HepG2 (cell line): ENCODE data around the gene BIVM. TPM values are rescaled to one million over a fixed set of nuclear protein-coding genes. Genes with fewer than 3 reads are reported as not detected.

Experiments
- ATAC-seq: fragments of 200-7000 bp; cut with Tn5 transposase; 3 replicates; pipeline ENCODE4 v1.9.1; 2020; ENCODE audit warnings: mild to moderate bottlenecking, moderate library complexity
- BruUV-seq: library from RNA; stranded (reverse); fragments of 400-500 nt; replicated peaks from 2 replicates; lab custom pipeline; 2021; lab: Mats Ljungman, UMichigan
- CTCF ChIA-PET: fragments of 300-600 bp; formaldehyde crosslinking; extraction: SDS; loops from one replicate; lab custom pipeline; 2021; ENCODE audit warnings: low total read pairs, inconsistent platforms, low intra/inter-chr PET ratio; lab: Yijun Ruan, JAX
- POLR2A ChIA-PET: fragments of 350-600 bp; sonication (Branson Sonifier 250); formaldehyde crosslinking; loops from one replicate; lab custom pipeline; 2020; ENCODE audit warnings: antibody characterized with exemption, inconsistent platforms; lab: Yijun Ruan, JAX
- DNase-seq: peaks from one replicate; pipeline ENCODE4 v3.0.0-alpha.2; 2015; ENCODE audit warnings: low spot score
- FAIRE-seq: peaks from 3 replicates; lab custom pipeline; 2011; peaks lifted over from hg19 to GRCh38; lab: Jason Lieb, UNC
- H2AFZ ChIP-seq: one replicate; pipeline ENCODE4 v1.6.1; 2011; ENCODE audit warnings: low read length, inconsistent platforms
- H3K27ac ChIP-seq: fragments of 300-600 bp; 3 replicates; pipeline ENCODE4 v1.8.0; 2011; ENCODE audit warnings: mixed run types, mild to moderate bottlenecking, mixed read lengths, low read length, inconsistent platforms; ENCODE audit not compliant: insufficient read depth; ENCODE audit errors: extremely low read length
- H3K27me3 ChIP-seq, 2 experiments: fragments of 200-600 bp in 1 of 2; 2 replicates in 1 of 2; 3 replicates in 1 of 2; pipeline versions ENCODE4 v1.6.0 to v1.8.0; 2011; ENCODE audit warnings: low read length in 2 of 2, mild to moderate bottlenecking in 2 of 2, moderate library complexity in 2 of 2, inconsistent platforms in 1 of 2; ENCODE audit not compliant: insufficient read depth in 2 of 2, control insufficient read depth in 1 of 2
- H3K36me3 ChIP-seq, 2 experiments: fragments of 200-600 bp in 1 of 2; replicated peaks in 1 of 2; 2 replicates in 1 of 2; 3 replicates in 1 of 2; pipeline versions ENCODE4 v1.5.1 to v1.8.0; 2011; ENCODE audit warnings: low read length in 2 of 2, inconsistent platforms in 1 of 2; ENCODE audit not compliant: insufficient read depth in 2 of 2, control insufficient read depth in 1 of 2
- H3K4me1 ChIP-seq: 2 replicates; pipeline ENCODE4 v1.5.1; 2012; ENCODE audit warnings: low read length, inconsistent platforms; ENCODE audit not compliant: insufficient read depth
- H3K4me2 ChIP-seq: 2 replicates; pipeline ENCODE4 v1.6.0; 2011; ENCODE audit warnings: low read depth, low read length, inconsistent platforms
- H3K4me3 ChIP-seq, 3 experiments: fragments of 200-600 bp in 1 of 3; sonication (generic), shearing (Covaris generic) in 1 of 3; replicated peaks in 1 of 3; 2 replicates each; pipeline ENCODE4 v1.5.1; 2011 to 2016; ENCODE audit warnings: low read length in 3 of 3, inconsistent platforms in 2 of 3, low read depth in 2 of 3, mild to moderate bottlenecking in 2 of 3, control low read depth in 1 of 3, mixed read lengths in 1 of 3; ENCODE audit not compliant: insufficient read depth in 1 of 3
- H3K79me2 ChIP-seq: one replicate; pipeline ENCODE4 v1.6.1; 2011; ENCODE audit warnings: low read length, inconsistent platforms; ENCODE audit not compliant: insufficient read depth
- H3K9ac ChIP-seq: 2 replicates; pipeline ENCODE4 v1.6.0; 2011; ENCODE audit warnings: mild to moderate bottlenecking, low read depth, low read length, inconsistent platforms; ENCODE audit not compliant: insufficient read depth
- H3K9me3 ChIP-seq: 2 replicates; pipeline ENCODE4 v1.5.1; 2012; ENCODE audit warnings: mild to moderate bottlenecking, low read length
- H4K20me1 ChIP-seq: 2 replicates; pipeline ENCODE4 v1.6.0; 2011; ENCODE audit warnings: inconsistent platforms, mild to moderate bottlenecking, low read length, moderate library complexity; ENCODE audit not compliant: insufficient read depth
- CENPX ChIP-seq: sonication (generic); formaldehyde crosslinking; IDR thresholded peaks from 2 replicates; pipeline ENCODE4 v1.9.0; 2021; ENCODE audit warnings: mild to moderate bottlenecking, missing genetic modification reagents, moderate library complexity
- EEA1 ChIP-seq: sonication (generic); formaldehyde crosslinking; IDR thresholded peaks from 2 replicates; pipeline ENCODE4 v1.5.1; 2020; ENCODE audit warnings: mild to moderate bottlenecking, missing genetic modification reagents, borderline replicate concordance
- HNRNPH1 ChIP-seq: fragments of 200-400 bp; formaldehyde crosslinking; optimal IDR thresholded peaks from 2 replicates; pipeline ENCODE3; 2017; ENCODE audit warnings: mild to moderate bottlenecking, low read depth, low read length
- MBD4 ChIP-seq: IDR thresholded peaks from 2 replicates; pipeline ENCODE4 v1.6.1; 2012; ENCODE audit warnings: low read length, inconsistent platforms, borderline replicate concordance
- MNT ChIP-seq: fragments of 450-650 bp; IDR thresholded peaks from 2 replicates; pipeline ENCODE4 v1.6.1; 2016
- NFIC ChIP-seq: IDR thresholded peaks from 2 replicates; pipeline ENCODE4 v1.6.1; 2012; ENCODE audit warnings: mild to moderate bottlenecking, low read length, inconsistent platforms
- SNAI1 ChIP-seq: sonication (generic); formaldehyde crosslinking; IDR thresholded peaks from 2 replicates; pipeline ENCODE4 v1.5.0; 2020; ENCODE audit warnings: mild to moderate bottlenecking, missing genetic modification reagents, borderline replicate concordance
- TCF7L2 ChIP-seq: IDR thresholded peaks from 2 replicates; pipeline ENCODE4 v1.6.1; 2011; ENCODE audit warnings: mild to moderate bottlenecking, low read depth, low read length, moderate library complexity
- TRIM24 ChIP-seq: sonication (generic); formaldehyde crosslinking; IDR thresholded peaks from 2 replicates; pipeline ENCODE4 v1.8.0; 2022; ENCODE audit warnings: mild to moderate bottlenecking, missing genetic modification reagents
- ZBTB49 ChIP-seq: sonication (generic); formaldehyde crosslinking; IDR thresholded peaks from 2 replicates; pipeline ENCODE4 v1.4.0; 2020; ENCODE audit warnings: missing genetic modification reagents, borderline replicate concordance
- ZNF24 ChIP-seq: fragments of 450-650 bp; IDR thresholded peaks from 2 replicates; pipeline ENCODE4 v1.6.1; 2017; ENCODE audit warnings: antibody characterized with exemption, mild to moderate bottlenecking
- ZNF317 ChIP-seq: sonication (generic); formaldehyde crosslinking; IDR thresholded peaks from 2 replicates; pipeline ENCODE4 v1.5.0; 2020; ENCODE audit warnings: mild to moderate bottlenecking, missing genetic modification reagents
- ZNF326 ChIP-seq: sonication (generic); formaldehyde crosslinking; IDR thresholded peaks from 2 replicates; pipeline ENCODE4 v1.4.0; 2020; ENCODE audit warnings: missing genetic modification reagents, borderline replicate concordance
- ZNF644 ChIP-seq: IDR thresholded peaks from 2 replicates; pipeline ENCODE4 v1.6.1; 2016; ENCODE audit warnings: low read depth
- ZNF761 ChIP-seq: sonication (generic); formaldehyde crosslinking; conservative IDR thresholded peaks from 2 replicates; pipeline ENCODE4 v1.4.0; 2020; ENCODE audit warnings: mild to moderate bottlenecking, missing genetic modification reagents
- ZNF780A ChIP-seq: sonication (generic); formaldehyde crosslinking; IDR thresholded peaks from 2 replicates; pipeline ENCODE4 v1.8.0; 2022; ENCODE audit warnings: mild to moderate bottlenecking, missing genetic modification reagents, moderate library complexity
- ZNF782 ChIP-seq: sonication (generic); formaldehyde crosslinking; IDR thresholded peaks from 2 replicates; pipeline ENCODE4 v1.4.0; 2020; ENCODE audit warnings: missing genetic modification reagents, mild to moderate bottlenecking, borderline replicate concordance
- WGBS: methylation state at CpG from one replicate; pipeline ENCODE4 v1.1.6; 2017; ENCODE audit warnings: low lambda C conversion rate; 5-methylcytosine and 5-hydroxymethylcytosine counted together
- in situ Hi-C: cut with HindIII; loops from 2 replicates; pipeline ENCODE4 v1.10.0; 2017; ENCODE audit warnings: low pct_unique_long_range_greater_than_20kb; ENCODE audit not compliant: extremely low pct_ligation_motif_present
- intact Hi-C: fragments of 100-400 bp; cut with micrococcal nuclease; formaldehyde crosslinking; loops from one replicate; pipeline ENCODE4 v1.10.0; 2022; ENCODE audit not compliant: unreplicated experiment
- polyA plus RNA-seq, 8 experiments: library from polyadenylated mRNA; depleted of rRNA in 3 of 8; stranded (reverse) in 7 of 8; unstranded in 1 of 8; fragments of >200 nt; fragmentation: Illumina TruSeq in 4 of 8; extraction: Trizol in 4 of 8; gene quantifications; 2 replicates each; pipeline versions ENCODE4 v1.2.1 to v1.2.3, GENCODE V29; 2011 to 2016; ENCODE audit warnings: low read depth in 4 of 8, missing spikeins in 1 of 8, mixed read lengths in 1 of 8; ENCODE audit not compliant: insufficient read depth in 1 of 8
- total RNA-seq, 5 experiments: library from RNA; depleted of rRNA; stranded (reverse); fragments of >200 nt; fragmentation: Illumina TruSeq; extraction: Trizol; gene quantifications; 2 replicates each; pipeline ENCODE4 v1.2.3, GENCODE V29; 2016; ENCODE audit warnings: low read depth in 1 of 5

BIVM gene
- total and polyA plus RNA-seq, 2 of the 13 experiments (the other 11 are each of a cell fraction or from before 2014, with no cell fraction given), result 10.4 to 15.8 TPM

GRCh38 chr13:102856557-102856956 lies 57.6 kb downstream of the BIVM start:
- in situ Hi-C loops (no loop called here), intact Hi-C loops (no loop called here)
- Histone ChIP-seq H3K4me3 (no peak overlapping the region), H3K79me2 (no peaks in the 10 kb centered on the region), H3K27ac (no peak overlapping the region), H3K36me3 (peaks cover 21 to 66% of the 10 kb centered on the region in 2 experiments), H4K20me1 (no peaks in the 10 kb centered on the region), H3K9me3 (no peaks in the 10 kb centered on the region), H3K9ac (no peak overlapping the region), H3K27me3 (no peaks in the 10 kb centered on the region), H3K4me2 (no peak overlapping the region), H2AFZ (no peak overlapping the region), H3K4me1 (no peaks in the 10 kb centered on the region)
- BruUV-seq, result no TSS peak
- CTCF ChIA-PET, result no interaction called here
- POLR2A ChIA-PET, result no interaction called here
- FAIRE-seq (no peak), DNase-seq (no peak), ATAC-seq (no peak)
- 99% methylated on average over 3 of the region's 6 CpGs for WGBS
- no peak for TF ChIP-seq TCF7L2
- TF ChIP-seq HNRNPH1, result no peak
- no peak for TF ChIP-seq CENPX (CRISPR knock-in tag)
- TF ChIP-seq ZBTB49 (CRISPR knock-in tag), result no peak

GRCh38 chr13:102862624-102863210 lies 63.8 kb downstream of the BIVM start:
- H3K9me3 ChIP-seq, result no peaks in the 10 kb centered on the region
- H3K36me3 ChIP-seq, result peaks cover 13 to 83% of the 10 kb centered on the region in 2 experiments
- ATAC-seq (no peak), DNase-seq (no peak), FAIRE-seq (no peak)
- CTCF ChIA-PET, result no interaction called here
- H3K27me3 ChIP-seq, result no peaks in the 10 kb centered on the region
- POLR2A ChIA-PET, result no interaction called here
- H3K4me2 ChIP-seq, result no peak overlapping the region
- WGBS, result 95% methylated on average over 13 of the region's 13 CpGs
- no peak overlapping the region for H3K27ac ChIP-seq
- intact Hi-C loops, result no loop called here
- no peak overlapping the region for H2AFZ ChIP-seq
- no peak overlapping the region for H3K9ac ChIP-seq
- H3K4me1 ChIP-seq, result no peaks in the 10 kb centered on the region
- in situ Hi-C loops, result no loop called here
- no peak overlapping the region for H3K4me3 ChIP-seq
- no peaks in the 10 kb centered on the region for H3K79me2 ChIP-seq
- BruUV-seq, result no TSS peak
- no peaks in the 10 kb centered on the region for H4K20me1 ChIP-seq
- TF ChIP-seq ZNF644 (CRISPR knock-in tag) (no peak), ZNF780A (CRISPR knock-in tag) (no peak), ZNF782 (CRISPR knock-in tag) (no peak), ZNF326 (CRISPR knock-in tag) (no peak), NFIC (no peak), SNAI1 (CRISPR knock-in tag) (no peak), TRIM24 (no peak), MBD4 (no peak), ZNF317 (no peak), ZNF24 (no peak), MNT (no peak), ZNF761 (CRISPR knock-in tag) (no peak), EEA1 (CRISPR knock-in tag) (no peak)
